HPDE6-E6E7 (cell line): ENCODE measurements around the gene CLEC20A.

Source experiments
- DNase-seq: peaks from one replicate; pipeline ENCODE4 v3.0.0; 2011; ENCODE audit warnings: missing footprints; ENCODE audit errors: extremely low spot score

The CLEC20A gene

DNA sequence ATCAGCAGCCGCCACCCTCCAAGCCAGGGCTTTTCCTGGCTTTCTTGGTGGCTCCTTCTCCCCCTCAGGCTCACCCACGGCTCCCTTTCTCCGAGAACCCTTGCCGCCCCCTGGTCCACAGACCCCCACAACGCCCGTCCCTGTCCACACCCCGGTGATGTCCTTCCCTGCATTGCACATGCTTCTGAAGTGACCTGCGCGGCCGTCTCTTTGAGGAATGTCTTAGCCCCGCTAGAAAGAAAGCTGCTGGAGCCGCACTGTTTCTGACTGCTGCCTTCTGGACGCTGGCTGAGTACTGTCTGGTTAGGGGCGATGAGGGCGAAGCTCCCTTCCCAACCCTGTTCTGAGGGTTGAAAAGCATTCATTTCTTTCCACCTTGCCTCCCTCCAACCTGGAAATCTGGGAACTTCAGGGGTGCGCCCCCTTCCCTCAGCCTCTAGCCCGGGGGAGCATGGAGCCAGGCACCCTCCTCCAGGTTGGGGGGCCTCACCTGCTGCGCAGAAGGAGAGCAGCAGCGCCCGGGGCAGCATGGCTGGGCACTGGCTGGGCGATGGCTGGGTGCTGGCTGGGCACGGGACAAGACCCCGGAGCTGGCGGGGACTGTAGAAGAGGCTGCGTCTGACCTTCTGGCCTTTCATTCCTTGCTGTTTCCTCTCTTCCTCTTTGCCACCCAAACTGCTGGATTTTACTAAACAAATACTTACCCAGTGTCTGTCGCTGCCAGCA lies at the start of gene CLEC20A:
CLEC20A (minus strand) TSS at position 555 of the 726 bp plus-strand sequence; CDS start at position 530, 25 bp downstream.
- no peak for DNase-seq

DNA sequence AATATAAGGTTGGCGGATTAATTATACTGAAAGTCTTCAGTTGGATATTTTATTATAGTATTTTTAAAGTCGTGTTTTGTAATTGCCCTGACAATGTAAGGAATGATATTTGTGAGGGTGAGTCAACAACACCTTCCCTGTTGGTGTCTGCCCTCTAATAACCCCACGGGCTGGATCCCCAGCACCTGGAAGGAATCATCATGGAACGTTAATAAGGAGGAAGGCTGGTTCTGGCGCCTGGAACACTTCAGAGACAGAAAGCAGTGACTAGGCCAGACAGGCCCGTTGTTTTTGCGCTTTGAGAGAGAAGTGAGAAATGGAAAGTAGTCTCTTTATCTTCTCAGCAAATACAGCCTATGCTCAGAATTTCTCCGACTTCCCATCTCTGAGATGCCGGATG lies 47.8 kb upstream of the CLEC20A start:
- no peak for DNase-seq

GRCh38 chr1:178543290-178543607 lies 46.5 kb upstream of the CLEC20A start:
- no peak for DNase-seq

DNA sequence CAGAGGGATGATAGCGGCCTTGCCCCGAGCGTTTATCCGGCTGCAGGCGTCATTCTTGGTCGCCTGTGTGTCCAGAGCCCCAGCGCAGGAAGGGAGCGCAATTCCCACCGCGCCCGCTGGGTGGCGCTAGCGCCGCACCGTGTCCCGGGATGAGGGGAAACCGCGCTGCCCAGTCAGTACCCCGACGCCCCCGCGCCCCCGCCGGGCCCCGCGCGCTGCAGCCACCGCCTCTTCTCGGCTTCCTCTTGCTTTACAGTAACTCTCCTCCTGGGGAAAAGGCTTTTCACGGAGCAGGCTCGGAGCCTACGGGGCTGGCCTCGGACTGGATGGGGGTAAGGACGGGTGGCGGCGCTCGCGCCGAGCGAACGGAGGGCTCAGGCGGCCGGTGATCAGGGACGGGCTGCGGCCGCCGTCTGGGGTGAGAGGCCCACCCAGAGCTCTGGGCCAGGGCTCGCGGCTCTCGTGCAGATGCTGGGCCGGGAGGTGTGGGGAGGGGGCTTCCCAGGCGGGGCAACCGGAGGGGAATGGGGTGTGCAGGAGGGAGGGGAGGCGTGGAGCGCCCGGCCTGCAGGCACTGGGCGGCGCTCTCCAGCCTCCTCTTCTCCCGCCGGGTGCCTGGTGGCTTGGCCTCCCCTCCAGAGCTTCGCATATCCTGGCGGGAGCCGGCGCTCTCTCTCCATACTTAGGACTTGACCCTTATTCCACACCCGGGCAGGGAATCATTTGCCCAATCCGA lies 46.0 kb upstream of the CLEC20A start:
- DNase-seq: peak; percentile 67

- DNase-seq: no peak
Observed at GRCh38 chr1:178541829-178542553, 45.2 kb upstream of the CLEC20A start.

DNA sequence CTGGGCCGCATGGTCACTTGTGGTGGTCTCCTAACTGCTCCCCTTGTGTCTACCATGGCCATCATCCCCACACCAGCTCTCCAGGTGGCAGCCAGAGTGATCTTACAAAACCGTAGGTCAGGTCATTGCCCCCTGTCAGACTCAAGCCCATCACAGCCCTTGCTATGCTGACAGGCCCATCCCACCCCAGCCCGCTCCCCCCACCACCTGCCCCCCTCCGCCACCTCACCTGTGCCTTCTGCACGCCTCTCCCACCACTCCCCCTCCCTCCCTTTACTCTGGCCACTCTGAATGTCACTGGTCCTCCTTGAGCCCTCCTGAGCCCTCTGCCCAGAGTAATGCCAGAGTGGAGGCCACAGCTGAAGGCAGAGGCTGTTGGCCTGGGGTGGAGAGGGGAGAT lies 44.6 kb upstream of the CLEC20A start:
- DNase-seq: no peak

DNA sequence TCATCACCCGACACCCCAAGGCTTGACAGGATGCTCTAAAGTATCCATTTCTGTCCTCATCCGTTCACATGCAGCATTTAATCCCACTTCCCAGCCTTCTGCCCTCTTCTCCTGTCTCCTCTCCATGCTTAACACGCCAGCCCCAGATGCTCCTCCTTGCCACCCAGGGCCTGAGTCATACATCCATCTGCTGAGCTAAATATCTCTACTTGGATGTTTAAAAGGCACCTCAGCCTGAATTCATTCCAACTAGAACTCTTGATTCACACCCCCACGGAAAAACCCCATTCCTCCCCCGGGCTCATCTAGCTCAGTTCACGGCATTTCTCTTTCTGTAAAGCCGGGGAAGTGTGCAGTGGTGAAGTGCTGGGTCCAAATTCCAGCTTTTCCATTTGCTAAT lies 43.9 kb upstream of the CLEC20A start:
- no peak for DNase-seq

GRCh38 chr1:178540204-178540603 lies 43.4 kb upstream of the CLEC20A start:
- no peak for DNase-seq

DNA sequence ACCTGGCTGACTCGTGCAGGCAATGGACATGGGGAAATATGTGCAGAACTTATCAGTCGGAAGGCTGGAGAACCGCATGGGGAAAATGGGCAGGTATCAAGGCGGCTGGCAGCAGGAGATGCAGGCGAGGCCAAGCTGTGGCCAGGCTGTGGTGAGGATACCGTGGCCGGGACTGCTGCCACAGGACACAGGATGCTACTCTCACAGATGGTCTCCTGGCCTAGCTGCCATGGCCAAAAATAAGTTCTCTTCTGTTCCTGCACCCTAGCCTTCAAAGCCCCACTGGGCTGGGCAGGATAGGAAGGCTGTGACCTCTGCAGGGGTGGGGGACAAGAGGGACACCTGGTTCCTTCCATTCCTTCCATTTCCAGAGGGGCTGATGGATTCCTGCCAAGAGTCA lies 42.5 kb upstream of the CLEC20A start:
- no peak for DNase-seq

GRCh38 chr1:178538192-178538916 lies 41.6 kb upstream of the CLEC20A start:
- DNase-seq: no peak

DNA sequence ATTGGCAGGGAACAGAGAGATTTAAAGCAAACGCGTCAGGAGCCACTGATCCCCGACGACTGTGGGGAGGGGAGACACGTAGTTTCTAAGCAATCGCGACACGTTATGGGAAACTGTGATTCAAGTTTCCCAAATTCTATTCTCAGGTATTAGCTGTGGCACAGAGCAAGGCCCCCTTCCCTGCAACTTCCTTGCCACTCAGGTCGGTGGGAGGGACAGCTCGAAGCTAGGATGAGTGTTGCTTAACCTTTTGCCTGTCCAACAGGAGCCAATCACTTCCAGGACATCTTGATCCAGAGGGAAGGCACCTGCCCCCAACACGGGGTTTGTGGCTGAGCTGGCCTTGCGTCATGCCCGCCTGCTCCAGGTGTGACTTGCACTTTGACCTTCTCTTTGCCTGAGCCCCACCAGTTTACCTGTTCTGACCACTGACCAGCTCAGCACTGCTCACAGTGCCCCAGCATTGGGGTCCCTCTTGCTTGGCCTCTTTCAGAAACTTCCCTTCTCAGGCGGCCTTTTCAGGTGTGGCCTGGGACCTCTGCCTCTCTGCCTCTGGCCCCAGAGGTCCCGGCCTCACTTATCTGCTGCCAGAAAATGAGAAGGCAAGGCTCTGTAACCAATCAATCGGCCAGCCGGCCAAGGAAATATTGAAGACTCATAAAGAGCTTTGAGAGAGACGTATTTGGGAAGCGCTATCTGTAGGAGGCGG lies 40.8 kb upstream of the CLEC20A start:
- no peak for DNase-seq

DNA sequence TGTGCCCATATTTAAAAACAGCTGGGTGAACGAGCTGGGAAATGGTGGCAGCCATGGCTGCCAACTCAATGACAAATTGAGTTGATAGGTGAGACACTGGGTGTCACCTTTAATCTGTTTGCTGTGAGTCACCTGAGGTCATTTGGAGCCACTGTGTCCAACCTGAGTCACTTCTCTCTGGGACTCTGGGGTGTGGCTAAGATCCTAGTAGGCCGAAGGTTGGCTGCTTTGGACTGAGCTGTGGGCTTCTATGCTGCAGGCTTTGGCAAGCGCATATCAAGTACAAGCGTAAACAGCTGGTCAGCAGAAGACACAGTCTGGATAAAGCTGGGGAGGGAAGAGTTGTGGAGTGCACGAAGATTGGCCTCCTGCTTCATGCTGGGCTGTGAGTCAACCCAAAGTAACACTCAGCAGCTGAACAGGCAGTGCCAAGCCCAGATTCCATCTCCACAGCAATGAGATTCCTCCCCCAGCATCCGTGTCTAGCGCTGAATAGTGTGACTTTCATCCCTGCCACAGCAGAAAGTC lies 40.1 kb upstream of the CLEC20A start:
- DNase-seq: peak; percentile 88

- DNase-seq: no peak
Observed at GRCh38 chr1:178536329-178536728, 39.6 kb upstream of the CLEC20A start.

GRCh38 chr1:178534137-178534868 lies 37.5 kb upstream of the CLEC20A start:
- no peak for DNase-seq

- no peak for DNase-seq
Observed at GRCh38 chr1:178533121-178533946, 36.6 kb upstream of the CLEC20A start.

GRCh38 chr1:178532392-178532791 lies 35.6 kb upstream of the CLEC20A start:
- peak; percentile 71 for DNase-seq

DNA sequence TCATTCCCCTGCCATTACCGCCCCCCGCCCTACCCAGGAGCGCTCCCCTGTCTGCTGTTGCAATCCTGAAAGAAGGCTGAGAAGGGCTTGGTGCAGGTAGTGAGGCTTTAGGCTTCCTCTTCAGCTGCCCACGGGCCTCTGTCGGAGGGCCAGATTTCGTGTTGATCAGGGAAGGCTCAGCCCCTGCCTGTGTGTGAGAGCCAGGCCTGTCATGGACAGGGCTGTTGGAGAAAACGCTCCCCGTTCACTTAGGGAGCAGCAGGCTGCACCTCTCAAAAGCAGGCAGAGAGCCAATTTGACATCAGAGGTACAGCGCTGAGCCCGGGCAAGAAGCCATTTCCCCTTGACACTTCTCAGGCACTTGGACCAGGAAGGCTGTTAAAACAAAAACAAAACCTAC lies 35.1 kb upstream of the CLEC20A start:
- DNase-seq: no peak

GRCh38 chr1:178530502-178530901 lies 33.7 kb upstream of the CLEC20A start:
- DNase-seq: no peak

DNA sequence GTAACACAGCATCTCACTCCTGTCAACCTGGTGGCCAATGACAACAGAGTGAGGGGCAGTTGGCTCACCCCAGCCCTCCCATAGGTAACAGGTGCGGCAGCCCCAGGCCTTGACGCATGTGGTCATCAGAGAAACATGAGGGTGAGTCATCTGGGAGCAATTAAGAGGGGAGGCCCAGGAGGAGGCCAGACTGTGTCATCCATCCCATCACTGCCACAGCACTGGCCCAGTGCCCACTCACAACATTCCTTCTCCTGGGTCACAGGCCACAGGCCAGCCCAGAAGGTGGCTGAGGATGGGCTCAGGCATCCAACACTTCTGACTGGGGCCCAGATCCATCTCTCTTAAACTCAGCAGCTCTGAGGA lies 33.3 kb upstream of the CLEC20A start:
- peak; percentile 98 for DNase-seq
